ENCODE data around the gene TRDN.

- TF ChIP-seq, protein P1, sequence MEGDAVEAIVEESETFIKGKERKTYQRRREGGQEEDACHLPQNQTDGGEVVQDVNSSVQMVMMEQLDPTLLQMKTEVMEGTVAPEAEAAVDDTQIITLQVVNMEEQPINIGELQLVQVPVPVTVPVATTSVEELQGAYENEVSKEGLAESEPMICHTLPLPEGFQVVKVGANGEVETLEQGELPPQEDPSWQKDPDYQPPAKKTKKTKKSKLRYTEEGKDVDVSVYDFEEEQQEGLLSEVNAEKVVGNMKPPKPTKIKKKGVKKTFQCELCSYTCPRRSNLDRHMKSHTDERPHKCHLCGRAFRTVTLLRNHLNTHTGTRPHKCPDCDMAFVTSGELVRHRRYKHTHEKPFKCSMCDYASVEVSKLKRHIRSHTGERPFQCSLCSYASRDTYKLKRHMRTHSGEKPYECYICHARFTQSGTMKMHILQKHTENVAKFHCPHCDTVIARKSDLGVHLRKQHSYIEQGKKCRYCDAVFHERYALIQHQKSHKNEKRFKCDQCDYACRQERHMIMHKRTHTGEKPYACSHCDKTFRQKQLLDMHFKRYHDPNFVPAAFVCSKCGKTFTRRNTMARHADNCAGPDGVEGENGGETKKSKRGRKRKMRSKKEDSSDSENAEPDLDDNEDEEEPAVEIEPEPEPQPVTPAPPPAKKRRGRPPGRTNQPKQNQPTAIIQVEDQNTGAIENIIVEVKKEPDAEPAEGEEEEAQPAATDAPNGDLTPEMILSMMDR (IDR thresholded peaks at IDR 0.05; ENCODE audit: poor library complexity): no peak
- TF ChIP-seq EZH2 (IDR thresholded peaks at IDR 0.05; ENCODE audit: borderline replicate concordance): no peak
- TF ChIP-seq EZH2phosphoT487 (IDR thresholded peaks at IDR 0.05; ENCODE audit: low read depth, severe bottlenecking, unreplicated experiment): no peak
These were observed 74.5 kb downstream of the TRDN start for GRCh38 chr6:123562264-123562663.
